Endothelial cell of umbilical vein (primary cell): ENCODE results near the gene KCNJ15. TPM values are rescaled to one million over a fixed set of nuclear protein-coding genes. Genes with fewer than 3 reads are reported as not detected.

Experiments
- BruUV-seq: library from RNA; stranded (reverse); fragments of 400-500 nt; replicated peaks from 2 replicates; lab custom pipeline; 2021; lab: Mats Ljungman, UMichigan
- CTCF ChIA-PET: fragments of 300-600, 350-600 bp; sonication (Branson Sonifier 250); formaldehyde crosslinking; loops from one replicate; lab custom pipeline; 2021; ENCODE audit warnings: antibody characterized with exemption, inconsistent platforms; lab: Charles Lee
- POLR2A ChIA-PET: fragments of 300-600, 350-600 bp; sonication (Branson Sonifier 250); formaldehyde crosslinking; loops from one replicate; lab custom pipeline; 2021; ENCODE audit warnings: antibody characterized with exemption, inconsistent platforms; lab: Charles Lee
- DNase-seq: peaks from one replicate; pipeline ENCODE4 v3.0.0-alpha.2; 2011; ENCODE audit warnings: low read depth, low spot score
- FAIRE-seq: peaks from 2 replicates; lab custom pipeline; 2011; peaks lifted over from hg19 to GRCh38; lab: Jason Lieb, UNC
- H2AFZ ChIP-seq: 2 replicates; pipeline ENCODE4 v1.6.0; 2012; ENCODE audit warnings: low read depth, low read length, control low read depth, inconsistent platforms
- H3K27ac ChIP-seq: 2 replicates; pipeline ENCODE4 v1.5.1; 2011; ENCODE audit warnings: low read depth, mild to moderate bottlenecking, control low read depth, low read length, moderate library complexity; ENCODE audit not compliant: insufficient read depth
- H3K27me3 ChIP-seq, 2 experiments: 2 replicates each; pipeline versions ENCODE4 v1.6.0 to v1.6.1; 2011; ENCODE audit warnings: low read length in 2 of 2, mixed read lengths in 1 of 2; ENCODE audit not compliant: control insufficient read depth in 2 of 2, insufficient read depth in 2 of 2
- H3K36me3 ChIP-seq, 2 experiments: 2 replicates in 1 of 2; 3 replicates in 1 of 2; pipeline ENCODE4 v1.5.1; 2011; ENCODE audit warnings: low read length in 2 of 2, mild to moderate bottlenecking in 1 of 2, moderate library complexity in 1 of 2; ENCODE audit not compliant: control insufficient read depth in 2 of 2, insufficient read depth in 2 of 2; ENCODE audit errors: extremely low read depth in 1 of 2
- H3K4me1 ChIP-seq: 3 replicates; pipeline ENCODE4 v1.5.1; 2011; ENCODE audit warnings: mild to moderate bottlenecking, low read length; ENCODE audit not compliant: control insufficient read depth, insufficient read depth; ENCODE audit errors: extremely low read depth
- H3K4me2 ChIP-seq: 2 replicates; pipeline ENCODE4 v1.6.1; 2011; ENCODE audit warnings: low read length, control low read depth, mixed read lengths; ENCODE audit not compliant: insufficient read depth
- H3K4me3 ChIP-seq, 3 experiments: fragments of 200-600 bp in 1 of 3; sonication (generic), shearing (Covaris generic) in 1 of 3; replicated peaks in 1 of 3; 2 replicates each; pipeline ENCODE4 v1.5.1; 2011 to 2016; ENCODE audit warnings: control low read depth in 3 of 3, low read length in 3 of 3, mild to moderate bottlenecking in 2 of 3, inconsistent platforms in 1 of 3, low read depth in 1 of 3, moderate library complexity in 1 of 3; ENCODE audit not compliant: insufficient read depth in 1 of 3
- H3K79me2 ChIP-seq: 2 replicates; pipeline ENCODE4 v1.6.0; 2012; ENCODE audit warnings: low read length, inconsistent platforms; ENCODE audit not compliant: control insufficient read depth, insufficient read depth
- H3K9ac ChIP-seq: replicated peaks from 2 replicates; pipeline ENCODE3; 2011; ENCODE audit warnings: low read length, control low read depth; ENCODE audit not compliant: insufficient read depth; ENCODE audit errors: extremely low read depth
- H3K9me1 ChIP-seq: replicated peaks from 3 replicates; pipeline ENCODE4 v1.6.0; 2011; ENCODE audit warnings: mild to moderate bottlenecking, low read length; ENCODE audit not compliant: control insufficient read depth, insufficient read depth; ENCODE audit errors: extremely low read depth
- H3K9me3 ChIP-seq: replicated peaks from 2 replicates; pipeline ENCODE4 v1.5.1; 2012; ENCODE audit warnings: low read length, inconsistent platforms; ENCODE audit not compliant: control insufficient read depth, insufficient read depth
- H4K20me1 ChIP-seq: replicated peaks from 2 replicates; pipeline ENCODE3; 2011; ENCODE audit warnings: mild to moderate bottlenecking, low read length; ENCODE audit not compliant: control insufficient read depth, insufficient read depth; ENCODE audit errors: extremely low read depth
- CTCF ChIP-seq, 2 donors: IDR thresholded peaks; 1 replicate in 1 of 2; 2 replicates in 1 of 2; pipeline ENCODE4 v1.5.1; 2011; ENCODE audit warnings: low read length in 2 of 2, mild to moderate bottlenecking in 2 of 2, moderate library complexity in 2 of 2, control low read depth in 1 of 2, inconsistent platforms in 1 of 2, low read depth in 1 of 2; ENCODE audit not compliant: insufficient read depth in 1 of 2; ENCODE audit errors: extremely low read depth in 1 of 2
- EZH2 ChIP-seq: IDR thresholded peaks from 2 replicates; pipeline ENCODE4 v1.6.1; 2012; ENCODE audit warnings: borderline replicate concordance, low read depth, mild to moderate bottlenecking, moderate library complexity, low read length, inconsistent platforms; ENCODE audit not compliant: severe bottlenecking
- FOS ChIP-seq: IDR thresholded peaks from 2 replicates; pipeline ENCODE4 v1.6.1; 2011; ENCODE audit warnings: mild to moderate bottlenecking, low read length, moderate library complexity, borderline replicate concordance; ENCODE audit not compliant: insufficient read depth
- GATA2 ChIP-seq: IDR thresholded peaks from 2 replicates; pipeline ENCODE4 v1.7.0; 2011; ENCODE audit warnings: low read depth, mild to moderate bottlenecking, moderate library complexity, mixed read lengths, low read length; ENCODE audit not compliant: insufficient read length, insufficient read depth
- JUN ChIP-seq: IDR thresholded peaks from 2 replicates; pipeline ENCODE4 v1.6.1; 2011; ENCODE audit warnings: borderline replicate concordance, low read depth; ENCODE audit not compliant: insufficient read length, insufficient read depth
- MAX ChIP-seq: IDR thresholded peaks from 2 replicates; pipeline ENCODE4 v1.6.1; 2011; ENCODE audit not compliant: insufficient read depth, insufficient read length
- MYC ChIP-seq: IDR thresholded peaks from one replicate; pipeline ENCODE4 v1.6.1; 2011; ENCODE audit warnings: mild to moderate bottlenecking, low read depth, low read length
- POLR2A ChIP-seq: IDR thresholded peaks from 2 replicates; pipeline ENCODE4 v1.6.1; 2012; ENCODE audit warnings: low read depth, mild to moderate bottlenecking, control low read depth, low read length
- POLR2AphosphoS5 ChIP-seq: IDR thresholded peaks from 2 replicates; pipeline ENCODE4 v1.6.1; 2012; ENCODE audit warnings: low read depth, mild to moderate bottlenecking, control low read depth, low read length, moderate library complexity; ENCODE audit not compliant: insufficient read depth
- dilution Hi-C: fragments of 300-500 bp; cut with MboI; formaldehyde crosslinking; loops from one replicate; pipeline ENCODE4 v1.15.0; 2019; ENCODE audit warnings: low sequenced_read_pairs; ENCODE audit not compliant: extremely low pct_ligation_motif_present
- intact Hi-C: fragments of 100-400 bp; cut with micrococcal nuclease; formaldehyde crosslinking; loops from one replicate; pipeline ENCODE4 v1.10.0; 2022
- polyA plus RNA-seq, 4 experiments: library from polyadenylated mRNA; depleted of rRNA in 3 of 4; stranded (reverse) in 3 of 4; unstranded in 1 of 4; fragments of >200 nt; gene quantifications; 2 replicates each; pipeline versions ENCODE4 v1.2.1 to v1.2.3, GENCODE V29; 2011 to 2012; ENCODE audit warnings: missing spikeins in 1 of 4
- total RNA-seq: library from RNA; stranded (reverse); gene quantifications from 2 replicates; pipeline ENCODE4 v1.2.3, GENCODE V29; 2021

KCNJ15 gene
- total and polyA plus RNA-seq, 2 donors (not counting 3 experiments of a cell fraction or from before 2014, with no cell fraction given): 1.4 to 1.5 TPM

DNA sequence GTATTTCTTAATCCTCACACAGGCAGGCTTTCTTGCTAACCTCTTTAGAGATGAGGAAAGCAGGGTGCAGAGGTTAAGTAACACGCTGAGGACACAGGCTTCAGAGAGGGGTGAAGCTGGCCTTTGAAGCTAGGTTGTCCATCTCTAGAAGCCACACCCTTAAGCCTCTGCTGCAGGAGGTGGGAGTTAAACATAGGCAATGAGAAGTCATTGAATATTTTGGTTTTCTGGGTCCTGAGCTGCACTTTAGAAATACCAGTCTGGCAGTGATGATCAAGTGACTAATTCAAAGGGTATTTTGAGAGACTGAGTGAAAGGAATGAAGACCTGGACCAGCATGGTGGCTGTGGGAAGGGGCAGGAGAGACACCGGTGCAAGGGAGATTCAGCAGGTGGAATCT lies 9.9 kb downstream of the KCNJ15 start:
- no peaks in the 10 kb centered on the region for H3K4me1 ChIP-seq
- POLR2A ChIA-PET: no interaction called here
- DNase-seq: no peak
- dilution Hi-C loops (no loop called here), intact Hi-C loops (no loop called here)
- peaks cover 10 to 26% of the 10 kb centered on the region in 2 experiments for H3K27me3 ChIP-seq
- H3K9me3 ChIP-seq: no peaks in the 10 kb centered on the region
- H3K79me2 ChIP-seq: no peaks in the 10 kb centered on the region
- no peaks in the 10 kb centered on the region for H3K9me1 ChIP-seq
- TF ChIP-seq POLR2AphosphoS5: no peak
- no peak for TF ChIP-seq MYC
- no peak for TF ChIP-seq MAX
- no peak for TF ChIP-seq CTCF (IDR thresholded peaks at IDR 0.05; ENCODE audit: extremely low read depth in 1 of 2, insufficient read depth in 1 of 2, low read depth in 1 of 2, low read length in 2 of 2)
- TF ChIP-seq GATA2: no peak
- TF ChIP-seq POLR2A: no peak
- no peak for TF ChIP-seq EZH2
- TF ChIP-seq JUN: no peak
- TF ChIP-seq FOS: no peak
- CTCF ChIA-PET: no interaction called here
- H3K36me3 ChIP-seq: no peaks in the 10 kb centered on the region
- no TSS peak for BruUV-seq
- H4K20me1 ChIP-seq: no peaks in the 10 kb centered on the region
- H2AFZ ChIP-seq: no peak overlapping the region
- H3K4me2 ChIP-seq: no peak overlapping the region
- H3K27ac ChIP-seq: no peak overlapping the region
- H3K4me3 ChIP-seq: no peak overlapping the region
- no peak for FAIRE-seq
- no peak overlapping the region for H3K9ac ChIP-seq
